CD14-positive monocyte (primary cell): Measurements from ENCODE around the gene RUVBL1. TPM values are rescaled to one million over a fixed set of nuclear protein-coding genes. Genes with fewer than 3 reads are reported as not detected.

Experiments
- DNase-seq, 3 donors: peaks; one replicate each; pipeline ENCODE4 v3.0.0-alpha.2; 2011 to 2022
- H2AFZ ChIP-seq: 2 replicates; pipeline ENCODE4 v1.6.0; 2012; ENCODE audit warnings: mild to moderate bottlenecking, low read depth, low read length, inconsistent platforms; ENCODE audit not compliant: insufficient read depth, poor library complexity, severe bottlenecking
- H3K27ac ChIP-seq, 2 donors: 1 replicate in 1 of 2; 2 replicates in 1 of 2; pipeline ENCODE4 v1.5.1; 2012 to 2013; ENCODE audit warnings: low read length in 2 of 2, control low read depth in 1 of 2, inconsistent platforms in 1 of 2, low read depth in 1 of 2, mild to moderate bottlenecking in 1 of 2
- H3K27me3 ChIP-seq, 2 donors: one replicate each; pipeline versions ENCODE4 v1.6.0 to v1.6.1; 2011 to 2013; ENCODE audit warnings: low read length in 2 of 2; ENCODE audit not compliant: control insufficient read depth in 2 of 2, insufficient read depth in 2 of 2
- H3K36me3 ChIP-seq, 2 donors: replicated peaks in 1 of 2; 1 replicate in 1 of 2; 2 replicates in 1 of 2; pipeline versions ENCODE4 v1.5.1 to v1.6.1; 2012 to 2013; ENCODE audit warnings: low read length in 2 of 2, control low read depth in 1 of 2, inconsistent platforms in 1 of 2, mild to moderate bottlenecking in 1 of 2; ENCODE audit not compliant: insufficient read depth in 2 of 2, control insufficient read depth in 1 of 2
- H3K4me1 ChIP-seq, 2 donors: 1 replicate in 1 of 2; 2 replicates in 1 of 2; pipeline versions ENCODE4 v1.5.1 to v1.6.1; 2012 to 2013; ENCODE audit warnings: low read length in 2 of 2, control low read depth in 1 of 2, inconsistent platforms in 1 of 2, mild to moderate bottlenecking in 1 of 2, moderate library complexity in 1 of 2; ENCODE audit not compliant: insufficient read depth in 2 of 2, control insufficient read depth in 1 of 2
- H3K4me2 ChIP-seq: replicated peaks from 2 replicates; pipeline ENCODE3; 2012; ENCODE audit warnings: low read length, moderate library complexity, mild to moderate bottlenecking; ENCODE audit not compliant: poor library complexity, severe bottlenecking; ENCODE audit errors: extremely low read depth
- H3K4me3 ChIP-seq, 3 experiments: fragments of 200-600 bp in 1 of 3; sonication (generic) in 1 of 3; replicated peaks in 1 of 3; 1 replicate in 2 of 3; 2 replicates in 1 of 3; pipeline ENCODE4 v1.5.1; 2011 to 2013; ENCODE audit warnings: low read length in 3 of 3, mild to moderate bottlenecking in 3 of 3, control low read depth in 2 of 3, low read depth in 2 of 3, inconsistent platforms in 1 of 3, moderate library complexity in 1 of 3
- H3K79me2 ChIP-seq: 2 replicates; pipeline ENCODE4 v1.6.0; 2012; ENCODE audit warnings: mild to moderate bottlenecking, control low read depth, inconsistent platforms, low read length, moderate library complexity; ENCODE audit not compliant: insufficient read depth
- H3K9ac ChIP-seq: 2 replicates; pipeline ENCODE4 v1.6.0; 2017; ENCODE audit warnings: low read length, mild to moderate bottlenecking; ENCODE audit not compliant: insufficient read depth, poor library complexity, severe bottlenecking
- H3K9me3 ChIP-seq, 2 donors: replicated peaks in 1 of 2; 1 replicate in 1 of 2; 2 replicates in 1 of 2; pipeline versions ENCODE4 v1.5.1 to v1.6.1; 2012 to 2013; ENCODE audit warnings: low read length in 2 of 2, control low read depth in 1 of 2; ENCODE audit not compliant: control insufficient read depth in 1 of 2, insufficient read depth in 1 of 2
- H4K20me1 ChIP-seq: 2 replicates; pipeline ENCODE4 v1.6.0; 2012; ENCODE audit warnings: mild to moderate bottlenecking, low read length, control low read depth, moderate library complexity; ENCODE audit not compliant: insufficient read depth
- H3K27ac Mint-ChIP-seq, 7 donors: one replicate each; pipeline ENCODE4 v1.8.0; 2020; ENCODE audit warnings: mild to moderate bottlenecking in 7 of 7, mixed read lengths in 7 of 7, moderate library complexity in 6 of 7, inconsistent platforms in 2 of 7
- H3K27me3 Mint-ChIP-seq, 3 donors: one replicate each; pipeline ENCODE4 v1.8.0; 2021 to 2022; ENCODE audit warnings: low read depth in 3 of 3, mild to moderate bottlenecking in 3 of 3, mixed read lengths in 3 of 3, moderate library complexity in 3 of 3, inconsistent platforms in 1 of 3
- H3K36me3 Mint-ChIP-seq, 2 donors: one replicate each; pipeline ENCODE4 v1.8.0; 2020; ENCODE audit warnings: mixed read lengths in 2 of 2, inconsistent platforms in 1 of 2, mild to moderate bottlenecking in 1 of 2
- H3K4me1 Mint-ChIP-seq: one replicate; pipeline ENCODE4 v1.8.0; 2020; ENCODE audit warnings: mild to moderate bottlenecking, mixed read lengths
- H3K4me3 Mint-ChIP-seq, 2 donors: one replicate each; pipeline ENCODE4 v1.8.0; 2020; ENCODE audit warnings: mild to moderate bottlenecking in 2 of 2, mixed read lengths in 2 of 2, moderate library complexity in 1 of 2
- H3K9me3 Mint-ChIP-seq, 7 donors: one replicate each; pipeline ENCODE4 v1.8.0; 2020 to 2022; ENCODE audit warnings: mixed read lengths in 7 of 7, mild to moderate bottlenecking in 6 of 7, moderate library complexity in 6 of 7, inconsistent platforms in 2 of 7
- CTCF ChIP-seq: fragments of 200-600 bp; IDR thresholded peaks from one replicate; pipeline ENCODE4 v1.8.0; 2022; ENCODE audit warnings: antibody characterized with exemption, mild to moderate bottlenecking
- WGBS: methylation state at CpG from one replicate; pipeline ENCODE4 v1.1.5; 2013; ENCODE audit warnings: missing lambda C conversion rate; ENCODE audit not compliant: insufficient coverage; 5-methylcytosine and 5-hydroxymethylcytosine counted together
- intact Hi-C, 2 donors: fragments of 100-400 bp; cut with micrococcal nuclease; formaldehyde crosslinking; loops; one replicate each; pipeline versions ENCODE4 v1.15.0 to v1.15.1; 2023
- polyA plus RNA-seq, 3 donors: library from polyadenylated mRNA; depleted of rRNA in 1 of 3; unstranded in 2 of 3; stranded (reverse) in 1 of 3; fragments of 300-500 nt in 2 of 3; fragments of >200 nt in 1 of 3; fragmentation: Illumina TruSeq in 2 of 3; gene quantifications; 1 replicate in 2 of 3; 2 replicates in 1 of 3; pipeline ENCODE4 v1.2.3, GENCODE V29; 2012 to 2021

Gene RUVBL1
- polyA plus RNA-seq, 3 donors = 11.0 to 16.2 (median 14.4) TPM

DNA sequence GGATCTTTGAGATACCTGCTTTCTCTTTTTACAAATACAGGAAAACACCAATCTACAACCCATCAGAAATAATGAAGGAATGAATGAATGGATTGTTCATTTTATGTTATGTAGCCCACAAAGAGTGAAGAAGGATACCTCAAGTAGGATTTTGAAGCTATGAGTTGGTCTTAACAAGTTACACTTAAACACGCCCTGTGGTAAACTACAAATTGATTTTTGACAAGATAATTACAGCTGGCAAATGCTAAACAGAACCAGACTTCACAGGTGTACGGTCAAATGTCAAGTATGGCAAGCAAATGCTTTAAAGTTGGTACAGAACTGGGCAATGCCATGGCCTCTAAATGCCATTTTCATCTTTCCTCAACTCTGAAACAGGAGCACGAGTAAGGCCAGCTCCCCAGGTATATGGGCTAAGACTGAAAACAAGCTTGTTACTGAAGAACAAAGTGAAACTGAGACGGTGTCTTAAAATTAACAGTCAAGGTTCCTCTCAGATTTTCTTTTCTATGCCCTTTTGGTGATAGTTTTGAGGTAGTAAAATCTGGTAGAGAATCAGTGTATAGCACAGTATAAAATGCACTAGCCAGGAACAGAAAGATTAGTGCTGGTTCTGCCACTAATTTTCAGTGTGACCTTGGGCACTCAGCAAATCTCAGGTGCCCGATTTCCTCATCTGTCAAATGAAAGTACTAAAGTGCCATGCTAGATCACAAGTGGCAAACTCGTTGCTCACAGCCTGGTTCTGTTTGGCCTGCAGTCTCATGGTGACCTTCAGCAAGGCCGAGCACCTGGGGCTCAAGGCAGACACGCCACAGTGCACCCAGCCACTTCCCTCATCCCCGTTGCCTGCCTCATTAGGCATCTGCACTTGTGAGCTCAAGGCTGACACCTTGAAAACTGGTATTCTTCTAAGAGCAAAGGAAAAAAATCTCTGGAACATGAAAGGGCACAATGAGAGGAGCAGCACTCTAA, 9.5 kb downstream of the RUVBL1 start:
- Mint-ChIP-seq H3K27ac (peak overlapping the region in 5 of 7 donors; percentile 5 to 46 (median 21)), H3K36me3 (peaks cover 58 to 70% of the 10 kb centered on the region in 2 donors), H3K9me3 (no peaks in the 10 kb centered on the region), H3K4me3 (no peak overlapping the region), H3K27me3 (no peaks in the 10 kb centered on the region), H3K4me1 (no peaks in the 10 kb centered on the region)
- TF ChIP-seq CTCF = no peak
- H3K27me3 ChIP-seq = no peaks in the 10 kb centered on the region
- no peaks in the 10 kb centered on the region for H3K4me1 ChIP-seq
- no peaks in the 10 kb centered on the region for H3K79me2 ChIP-seq
- WGBS = 91% methylated on average over 6 of the region's 9 CpGs
- H2AFZ ChIP-seq = no peak overlapping the region
- no peak overlapping the region for H3K4me3 ChIP-seq
- H4K20me1 ChIP-seq = no peaks in the 10 kb centered on the region
- H3K27ac ChIP-seq = no peak overlapping the region
- no peak overlapping the region for H3K4me2 ChIP-seq
- no peaks in the 10 kb centered on the region for H3K9me3 ChIP-seq
- intact Hi-C loops = no loop called here
- no peak for DNase-seq
- H3K9ac ChIP-seq = no peak overlapping the region
- H3K36me3 ChIP-seq = peaks cover 26 to 64% of the 10 kb centered on the region in 2 donors

DNA sequence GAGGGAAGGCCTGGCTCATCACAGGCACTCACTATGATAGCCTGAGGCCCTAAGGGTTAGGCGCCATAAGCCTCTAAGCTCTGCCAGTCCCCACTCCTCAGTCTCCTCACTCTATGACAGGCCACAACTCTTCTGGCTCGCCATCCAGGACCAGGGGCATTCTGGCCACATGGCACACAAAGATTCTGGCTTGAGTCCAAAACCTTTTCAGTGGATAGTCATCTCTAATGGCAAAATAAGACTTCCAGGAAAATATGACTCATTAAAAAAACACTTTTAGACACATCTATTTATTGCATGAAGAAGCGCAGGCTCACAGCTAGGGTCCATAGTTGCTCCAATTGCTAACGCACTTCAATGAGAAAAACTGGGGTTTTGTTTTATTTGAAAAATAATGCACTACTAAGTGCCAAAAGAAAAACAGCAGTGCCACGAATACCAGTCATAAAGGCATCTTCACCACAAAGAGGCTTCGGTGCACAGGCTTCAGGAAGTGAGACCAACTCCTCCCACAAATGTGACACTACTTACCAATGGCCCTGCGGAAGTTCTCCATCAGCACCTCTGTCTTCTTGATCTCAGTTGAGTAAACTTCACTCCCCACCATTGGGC, 11.1 kb downstream of the RUVBL1 start:
- no peaks in the 10 kb centered on the region for H3K27me3 Mint-ChIP-seq
- Histone ChIP-seq H3K4me3 (no peak overlapping the region), H3K4me1 (no peaks in the 10 kb centered on the region), H3K27me3 (no peaks in the 10 kb centered on the region), H3K79me2 (no peaks in the 10 kb centered on the region), H3K9ac (no peak overlapping the region), H3K36me3 (peaks cover 21 to 73% of the 10 kb centered on the region in 2 donors), H3K4me2 (no peak overlapping the region), H4K20me1 (no peaks in the 10 kb centered on the region), H2AFZ (no peak overlapping the region), H3K27ac (no peak overlapping the region), H3K9me3 (no peaks in the 10 kb centered on the region)
- intact Hi-C loops = no loop called here
- TF ChIP-seq CTCF = no peak
- H3K4me3 Mint-ChIP-seq = no peak overlapping the region
- H3K36me3 Mint-ChIP-seq = peaks cover 59 to 72% of the 10 kb centered on the region in 2 donors
- 97% methylated on average over 5 of the region's 7 CpGs for WGBS
- H3K27ac Mint-ChIP-seq = peak overlapping the region in 4 of 7 donors; percentile 50 to 56 (median 55)
- H3K9me3 Mint-ChIP-seq = no peaks in the 10 kb centered on the region
- no peaks in the 10 kb centered on the region for H3K4me1 Mint-ChIP-seq
- DNase-seq = no peak
